ENCODE results near the gene BBS1.

BBS1 gene

GRCh38 chr11:66555416-66555815 lies 45.0 kb downstream of the BBS1 start:
- DNase-seq = no peak

- DNase-seq = no peak
These were observed 45.7 kb downstream of the BBS1 start for GRCh38 chr11:66556086-66556485.

DNA sequence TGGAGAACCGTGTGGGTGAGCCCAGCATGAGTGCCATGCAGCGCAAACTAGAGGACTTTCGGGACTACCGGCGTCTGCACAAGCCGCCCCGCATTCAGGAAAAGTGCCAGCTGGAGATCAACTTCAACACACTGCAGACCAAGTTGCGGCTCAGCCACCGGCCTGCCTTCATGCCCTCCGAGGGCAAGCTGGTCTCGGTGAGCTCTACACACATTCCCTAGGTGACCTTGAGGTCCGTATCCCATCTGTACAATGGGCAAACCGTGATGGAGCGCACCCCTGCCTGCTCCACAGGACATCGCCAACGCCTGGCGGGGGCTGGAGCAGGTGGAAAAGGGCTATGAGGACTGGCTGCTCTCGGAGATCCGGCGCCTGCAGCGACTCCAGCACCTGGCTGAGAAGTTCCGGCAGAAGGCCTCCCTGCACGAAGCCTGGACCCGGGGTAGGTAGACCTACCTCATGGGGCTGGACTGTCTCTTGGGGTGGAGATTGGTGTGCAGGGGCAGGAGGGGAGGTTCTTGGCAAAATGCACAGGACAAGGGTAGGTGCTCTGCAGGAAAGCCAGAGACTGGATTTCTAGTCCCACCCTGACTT lies 47.4 kb downstream of the BBS1 start:
- no peak for DNase-seq

GRCh38 chr11:66559142-66559865 lies 48.9 kb downstream of the BBS1 start:
- no peak for DNase-seq

- DNase-seq = no peak
These were observed 49.6 kb downstream of the BBS1 start for GRCh38 chr11:66559866-66560676.

- DNase-seq = no peak
These were observed 50.9 kb downstream of the BBS1 start for GRCh38 chr11:66561178-66561974.

- no peak for DNase-seq
These were observed 51.5 kb downstream of the BBS1 start for GRCh38 chr11:66561975-66562248.

DNA sequence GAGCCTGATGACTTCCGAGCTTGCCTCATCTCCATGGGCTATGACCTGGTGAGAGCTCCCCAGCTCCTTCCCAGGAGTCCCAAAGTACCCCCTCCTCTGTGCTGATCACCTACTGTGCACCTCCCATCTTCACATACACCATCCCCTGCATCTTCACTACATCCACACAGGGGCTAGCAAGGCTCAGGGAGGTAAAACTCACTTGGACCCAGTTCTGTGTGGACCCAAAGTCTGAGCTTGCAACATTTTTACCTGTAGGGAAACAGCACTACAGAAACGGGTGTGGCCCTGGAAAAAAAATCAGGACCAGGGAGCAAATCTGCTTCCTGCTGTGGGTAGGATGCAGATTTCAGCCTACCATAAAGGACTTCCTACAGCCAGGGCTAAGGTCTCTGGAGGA lies 51.8 kb downstream of the BBS1 start:
- DNase-seq = no peak

GRCh38 chr11:66562907-66563583 lies 52.6 kb downstream of the BBS1 start:
- no peak for DNase-seq

- DNase-seq = no peak
These were observed 53.4 kb downstream of the BBS1 start for GRCh38 chr11:66563832-66564231.

GRCh38 chr11:66564538-66564937 lies 54.1 kb downstream of the BBS1 start:
- no peak for DNase-seq

DNA sequence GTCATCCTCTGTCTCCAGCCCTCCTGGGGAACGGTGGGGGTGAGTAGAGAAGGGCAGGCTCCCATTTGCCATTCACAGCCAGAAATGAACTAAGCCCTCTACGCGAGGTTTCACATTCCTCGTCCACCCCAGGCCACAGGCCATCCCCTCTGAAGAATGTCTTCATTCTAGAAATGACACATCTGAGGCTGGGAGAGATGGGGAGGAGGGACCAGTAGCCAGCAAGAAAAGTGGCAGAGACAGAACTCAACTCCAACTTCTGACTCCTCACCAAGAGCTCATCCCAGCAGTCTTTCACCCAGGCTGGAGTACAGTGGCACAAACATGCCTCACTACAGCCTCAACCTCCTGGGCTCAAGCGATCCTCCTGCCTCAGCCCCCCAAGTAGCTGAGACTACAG lies 54.5 kb downstream of the BBS1 start:
- no peak for DNase-seq

DNA sequence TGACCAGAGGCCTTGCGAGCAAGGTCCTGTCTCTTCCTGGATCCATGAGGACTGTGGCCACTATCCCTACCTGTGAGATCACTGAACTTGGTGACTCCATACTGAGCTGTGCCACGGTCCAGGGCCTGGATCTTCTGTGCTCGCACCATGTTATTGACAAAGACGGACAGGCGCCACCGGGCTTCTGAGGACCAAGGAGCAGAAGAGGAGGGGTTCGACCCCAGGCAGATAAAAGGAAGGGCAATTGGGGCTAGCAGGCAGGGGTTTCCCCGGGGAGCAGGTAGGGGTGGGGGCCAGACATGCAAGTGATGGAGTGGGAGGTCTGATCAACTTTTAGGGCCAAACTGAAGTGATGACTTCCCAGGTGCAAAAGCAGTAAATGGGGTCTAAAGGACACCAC lies 55.8 kb downstream of the BBS1 start:
- DNase-seq = no peak

GRCh38 chr11:66567787-66568123 lies 57.3 kb downstream of the BBS1 start:
- DNase-seq = no peak

DNA sequence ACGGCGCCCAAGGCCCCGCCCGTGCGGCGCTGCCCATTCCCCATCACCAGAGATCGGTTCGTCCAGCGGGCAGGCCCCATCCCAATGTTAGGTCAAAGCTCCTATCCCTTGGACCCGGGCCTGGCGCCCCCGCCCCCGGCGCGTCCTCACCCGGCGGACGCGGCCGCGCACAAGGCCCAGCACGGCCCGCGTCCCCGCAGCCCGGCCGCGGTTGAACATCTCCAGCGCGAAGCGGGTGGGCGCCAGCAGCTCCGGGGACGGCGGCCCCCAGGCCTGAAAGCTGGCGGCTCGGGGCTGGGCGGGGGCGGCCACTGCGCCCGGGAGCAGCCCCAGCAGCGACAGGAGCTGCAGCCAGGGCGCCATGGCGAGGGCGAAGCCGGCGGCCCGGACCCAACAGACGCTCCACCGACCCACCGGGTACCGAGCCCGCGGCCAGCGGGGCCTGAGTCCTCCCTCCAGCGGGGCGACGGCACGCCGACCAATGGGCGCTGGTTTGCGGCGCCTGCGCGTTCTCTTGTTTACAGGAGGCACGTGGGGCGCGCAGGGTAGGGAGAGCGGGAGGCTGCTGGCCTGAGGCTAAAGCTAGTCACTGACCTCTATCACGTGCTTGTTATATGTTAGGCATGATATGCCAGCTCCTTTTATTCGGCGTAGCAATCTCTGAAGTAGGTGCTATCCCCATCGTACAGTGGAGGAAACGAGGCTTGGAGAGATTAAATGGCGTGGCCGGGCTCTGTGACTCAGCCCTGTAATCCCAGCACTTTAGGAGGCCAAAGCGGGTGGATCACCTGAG lies 57.9 kb downstream of the BBS1 start, which contains the start of gene CTSF:
Gene CTSF (minus strand): TSS at position 483 of the 793 bp plus-strand sequence. CDS start 120 bp downstream, at position 363.
- peak; percentile 72 for DNase-seq

DNA sequence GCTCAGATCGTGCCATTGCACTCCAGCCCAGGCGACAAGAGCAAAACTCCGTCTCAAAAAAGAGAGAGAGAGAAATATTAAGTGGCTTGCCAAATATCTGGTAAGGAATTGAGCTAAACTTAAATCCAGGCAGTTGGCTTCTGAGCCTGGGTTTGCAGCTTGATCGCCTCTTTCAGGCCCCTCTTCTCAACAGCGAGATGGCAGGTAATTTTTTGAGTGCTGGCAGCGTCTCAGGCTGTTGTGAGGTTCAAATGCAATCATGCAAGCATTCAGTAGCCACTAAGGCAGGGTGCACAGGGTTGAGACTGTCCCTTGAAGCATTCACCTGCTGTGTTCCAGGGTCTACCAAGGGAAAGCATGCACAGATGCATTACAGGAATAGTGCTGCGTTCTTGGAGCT lies 58.6 kb downstream of the BBS1 start:
- no peak for DNase-seq

GRCh38 chr11:66570079-66570849 lies 59.8 kb downstream of the BBS1 start:
- DNase-seq = no peak

DNA sequence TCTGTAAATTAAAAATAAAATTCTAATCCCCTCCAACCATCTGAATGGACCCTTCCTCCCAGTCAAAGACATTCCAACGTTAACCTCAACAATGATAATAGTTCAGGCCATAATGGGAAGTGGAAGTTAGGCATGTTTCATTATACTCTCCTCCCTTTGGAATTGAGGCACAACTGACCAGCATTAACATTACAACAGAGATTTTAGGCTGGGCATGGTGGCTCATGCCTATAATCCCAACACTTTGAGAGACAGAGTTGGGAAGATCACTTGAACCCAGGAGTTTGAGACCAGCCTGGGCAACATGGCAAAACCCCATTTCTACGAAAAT lies 60.4 kb downstream of the BBS1 start:
- no peak for DNase-seq

DNA sequence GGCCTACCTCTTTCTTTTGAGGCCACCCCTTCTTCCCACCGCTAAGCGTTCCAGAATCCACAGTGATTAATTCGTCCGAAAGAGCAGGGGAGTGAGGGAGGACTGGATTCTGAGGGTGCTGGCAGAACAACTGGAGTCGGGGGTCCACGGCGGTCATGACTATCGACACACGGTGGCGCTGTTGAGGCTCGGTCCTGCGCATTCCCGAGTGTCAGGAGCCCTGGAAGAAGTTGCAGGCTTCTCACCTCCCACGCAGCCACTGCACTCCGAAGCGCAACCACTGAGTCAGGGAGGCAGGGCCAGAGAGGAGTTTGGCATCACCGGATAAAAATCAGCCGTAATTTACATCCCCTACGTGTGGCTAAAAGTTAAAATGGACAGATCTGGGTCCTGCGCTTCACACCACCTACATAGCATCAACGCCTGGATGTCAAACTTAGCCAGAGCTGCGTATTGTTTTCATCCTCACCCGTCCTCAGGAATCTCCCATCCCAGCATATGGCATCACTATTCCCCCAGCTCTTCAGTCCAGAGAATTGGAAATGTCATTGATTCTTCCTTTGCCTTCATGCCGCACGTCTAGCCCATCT lies 68.7 kb downstream of the BBS1 start:
- DNase-seq = no peak

DNA sequence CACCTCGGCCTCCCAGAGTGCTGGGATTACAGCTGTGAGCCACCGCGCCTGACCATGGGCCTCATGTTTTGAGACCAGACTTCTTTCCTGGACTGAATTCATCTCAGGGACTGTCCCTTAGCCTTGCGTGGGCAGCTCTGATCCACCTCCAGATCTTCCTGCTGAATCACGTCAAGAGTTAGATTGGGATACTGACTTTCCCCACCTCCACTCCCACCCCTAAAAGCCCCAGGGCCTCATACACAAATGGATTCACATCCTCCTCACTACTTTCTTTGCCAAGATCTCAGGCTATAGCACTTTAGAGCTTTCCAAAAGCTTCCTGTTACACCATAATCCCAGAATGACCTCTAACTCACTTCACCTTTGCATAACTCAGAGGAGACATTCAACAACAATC lies 70.4 kb downstream of the BBS1 start:
- no peak for DNase-seq

GRCh38 chr11:66581261-66581660 lies 70.8 kb downstream of the BBS1 start:
- DNase-seq = no peak

All from NCI-H2171 treated with DMSO at 0.1 percent for 48 hours (cell line).